Kidney epithelial cell (primary cell): ENCODE results near the gene KIF5A. TPM values are rescaled to one million over a fixed set of nuclear protein-coding genes. Genes with fewer than 3 reads are reported as not detected.
"Not testable (repeated sequence)": the region's sequence is repeated elsewhere in the genome, so short reads cannot be mapped to it uniquely, and the experiment has no call there.

ENCODE experiments used
- DNase-seq: peaks from one replicate; pipeline ENCODE4 v3.0.0-alpha.2; 2010; ENCODE audit warnings: low read depth
- H3K27me3 ChIP-seq: 2 replicates; pipeline ENCODE4 v1.6.0; 2011; ENCODE audit warnings: low read length; ENCODE audit not compliant: control insufficient read depth, insufficient read depth
- H3K36me3 ChIP-seq: 2 replicates; pipeline ENCODE4 v1.5.1; 2011; ENCODE audit warnings: low read length; ENCODE audit not compliant: control insufficient read depth, insufficient read depth
- H3K4me3 ChIP-seq: 2 replicates; pipeline ENCODE4 v1.5.1; 2011; ENCODE audit warnings: low read depth, mild to moderate bottlenecking, control low read depth, low read length
- CTCF ChIP-seq: IDR thresholded peaks from 2 replicates; pipeline ENCODE4 v1.5.1; 2011; ENCODE audit warnings: mild to moderate bottlenecking, moderate library complexity, low read length, control low read depth, inconsistent platforms; ENCODE audit not compliant: insufficient read depth, poor library complexity, severe bottlenecking
- total RNA-seq: library from RNA; depleted of rRNA; stranded (reverse); fragments of >200 nt; gene quantifications from 2 replicates; pipeline ENCODE4 v1.2.3, GENCODE V29; 2015

The KIF5A gene
- total RNA-seq, 1 donor from 2014 or later, result 1.9 TPM

DNA sequence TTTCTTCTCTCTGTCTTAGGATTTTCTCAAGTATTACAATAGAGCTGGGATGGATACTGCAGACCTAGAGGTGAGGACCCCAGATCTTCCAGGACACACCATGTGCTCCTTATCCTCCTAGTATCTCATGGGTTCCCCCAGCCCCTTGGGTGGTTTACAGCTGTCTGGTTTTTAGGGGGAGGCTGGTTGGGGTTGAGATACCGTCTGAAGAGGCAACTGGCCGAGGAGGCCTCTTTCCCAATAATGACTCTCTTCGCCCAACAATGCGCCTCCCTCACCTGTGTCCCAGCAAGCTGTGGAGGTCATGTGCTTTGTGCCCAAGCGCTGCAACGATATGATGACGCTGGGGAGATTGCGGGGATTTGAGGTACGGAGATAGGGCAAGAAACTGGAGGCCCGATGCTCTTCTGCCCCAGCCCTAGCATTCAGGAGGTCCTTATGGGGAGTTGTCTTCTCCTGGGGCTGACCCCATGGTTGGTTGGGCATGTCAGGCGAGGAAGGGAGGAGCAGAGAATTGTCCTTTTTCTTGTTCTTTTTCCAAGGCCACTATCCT lies 65.2 kb downstream of the KIF5A start:
- no peak for TF ChIP-seq CTCF
- Histone ChIP-seq H3K4me3 (no peak overlapping the region), H3K36me3 (no peaks in the 10 kb centered on the region), H3K27me3 (peaks cover 43% of the 10 kb centered on the region)
- DNase-seq, result no peak

- peaks cover 45% of the 10 kb centered on the region for H3K27me3 ChIP-seq
- no peak for TF ChIP-seq CTCF
- no peaks in the 10 kb centered on the region for H3K36me3 ChIP-seq
- no peak overlapping the region for H3K4me3 ChIP-seq
- no peak for DNase-seq
Measured at GRCh38 chr12:57615637-57616036, 65.8 kb downstream of the KIF5A start.

GRCh38 chr12:57616383-57617101 lies 66.7 kb downstream of the KIF5A start:
- Histone ChIP-seq H3K27me3 (peaks cover 45% of the 10 kb centered on the region), H3K36me3 (no peaks in the 10 kb centered on the region), H3K4me3 (no peak overlapping the region)
- no peak for DNase-seq
- no peak for TF ChIP-seq CTCF

GRCh38 chr12:57617942-57618341 lies 68.1 kb downstream of the KIF5A start:
- no peak for TF ChIP-seq CTCF
- no peaks in the 10 kb centered on the region for H3K36me3 ChIP-seq
- no peak overlapping the region for H3K4me3 ChIP-seq
- no peak for DNase-seq
- H3K27me3 ChIP-seq, result peaks cover 56% of the 10 kb centered on the region

GRCh38 chr12:57618431-57618830 lies 68.6 kb downstream of the KIF5A start:
- H3K4me3 ChIP-seq, H3K36me3 ChIP-seq, DNase-seq: not testable (repeated sequence)
- peaks cover 53% of the 10 kb centered on the region for H3K27me3 ChIP-seq

- Histone ChIP-seq H3K4me3 (no peak overlapping the region), H3K36me3 (no peaks in the 10 kb centered on the region), H3K27me3 (peaks cover 59% of the 10 kb centered on the region)
- DNase-seq, result no peak
- TF ChIP-seq CTCF, result no peak
Measured at GRCh38 chr12:57618966-57619433, 69.2 kb downstream of the KIF5A start.
